ENCODE data around the gene APLP2.

Gene APLP2

GRCh38 chr11:130070846-130071200 lies 1.1 kb downstream of the APLP2 start:
- no peaks in the 10 kb centered on the region for H3K36me3 ChIP-seq (ENCODE audit: control insufficient read depth in 1 of 2, insufficient read depth in 2 of 2, low read depth in 1 of 2, low read length in 2 of 2)
- H3K18ac ChIP-seq (ENCODE audit: low read depth in 1 of 2, low read length in 2 of 2): peak overlapping the region; percentile 14 to 62
- no peak overlapping the region for H3K4ac ChIP-seq (ENCODE audit: low read depth in 1 of 2, low read length in 2 of 2)
- H2BK15ac ChIP-seq (ENCODE audit: low read depth, poor library complexity, severe bottlenecking): no peak overlapping the region
- peak overlapping the region; percentile 45 for H3K27ac ChIP-seq (ENCODE audit: low read length, poor library complexity, severe bottlenecking)
- H2BK5ac ChIP-seq (ENCODE audit: low read depth, low read length, poor library complexity, severe bottlenecking): no peak overlapping the region
- no peak overlapping the region for H3K23ac ChIP-seq (ENCODE audit: low read length in 2 of 2)
- no peak overlapping the region for H4K91ac ChIP-seq (ENCODE audit: low read length)
- no peaks in the 10 kb centered on the region for H3K9me3 ChIP-seq (ENCODE audit: control insufficient read depth, low read length)
- H2BK12ac ChIP-seq (ENCODE audit: low read length in 2 of 2): no peak overlapping the region
- WGBS: 0% methylated on average over 4 of the region's 23 CpGs
- peak; percentile 39 for DNase-seq
- H3K27me3 ChIP-seq (ENCODE audit: control insufficient read depth in 1 of 2, insufficient read depth in 1 of 2, low read length in 2 of 2): no peaks in the 10 kb centered on the region
- no peak overlapping the region for H2BK120ac ChIP-seq (ENCODE audit: low read depth, low read length)
- peak overlapping the region; percentile 42 for H2AFZ ChIP-seq (ENCODE audit: low read depth, low read length)
- no peak overlapping the region for H4K8ac ChIP-seq (ENCODE audit: low read length)
- H2AK5ac ChIP-seq (ENCODE audit: low read length, severe bottlenecking): no peak overlapping the region
- peak overlapping the region; percentile 82 to 97 for H3K4me3 ChIP-seq (ENCODE audit: insufficient read depth in 1 of 2, low read depth in 1 of 2, low read length in 2 of 2)
- no peak overlapping the region for H3K14ac ChIP-seq (ENCODE audit: low read length in 2 of 2)
- peak overlapping the region; percentile 88 for H3K4me2 ChIP-seq (ENCODE audit: low read length, poor library complexity, severe bottlenecking)
- H3K4me1 ChIP-seq (ENCODE audit: control insufficient read depth, insufficient read depth, low read depth, low read length): peaks cover 11% of the 10 kb centered on the region
- peak overlapping the region; percentile 90 for H3K9ac ChIP-seq (ENCODE audit: low read length)
- H3K79me1 ChIP-seq (replicated peaks; ENCODE audit: low read length, poor library complexity, severe bottlenecking): peaks cover 3% of the 10 kb centered on the region

GRCh38 chr11:130071211-130071712 lies 1.6 kb downstream of the APLP2 start:
- WGBS: 48% methylated on average over 6 of the region's 11 CpGs
- Histone ChIP-seq H3K36me3 (ENCODE audit: control insufficient read depth in 1 of 2, insufficient read depth in 2 of 2, low read depth in 1 of 2, low read length in 2 of 2) (no peaks in the 10 kb centered on the region), H3K4me2 (ENCODE audit: low read length, poor library complexity, severe bottlenecking) (peak overlapping the region; percentile 79), H3K27me3 (ENCODE audit: control insufficient read depth in 1 of 2, insufficient read depth in 1 of 2, low read length in 2 of 2) (no peaks in the 10 kb centered on the region), H2BK15ac (ENCODE audit: low read depth, poor library complexity, severe bottlenecking) (no peak overlapping the region), H2BK12ac (ENCODE audit: low read length in 2 of 2) (no peak overlapping the region), H3K9me3 (ENCODE audit: control insufficient read depth, low read length) (no peaks in the 10 kb centered on the region), H2AFZ (ENCODE audit: low read depth, low read length) (no peak overlapping the region), H3K4me3 (ENCODE audit: insufficient read depth in 1 of 2, low read depth in 1 of 2, low read length in 2 of 2) (peak overlapping the region in 1 of 2 experiments; percentile 82), H2BK5ac (ENCODE audit: low read depth, low read length, poor library complexity, severe bottlenecking) (no peak overlapping the region), H3K14ac (ENCODE audit: low read length in 2 of 2) (no peak overlapping the region), H2BK120ac (ENCODE audit: low read depth, low read length) (no peak overlapping the region), H4K8ac (ENCODE audit: low read length) (no peak overlapping the region), H3K27ac (ENCODE audit: low read length, poor library complexity, severe bottlenecking) (no peak overlapping the region), H3K23ac (ENCODE audit: low read length in 2 of 2) (no peak overlapping the region), H3K18ac (ENCODE audit: low read depth in 1 of 2, low read length in 2 of 2) (no peak overlapping the region), H3K4ac (ENCODE audit: low read depth in 1 of 2, low read length in 2 of 2) (no peak overlapping the region), H3K79me1 (replicated peaks; ENCODE audit: low read length, poor library complexity, severe bottlenecking) (peaks cover 3% of the 10 kb centered on the region), H3K9ac (ENCODE audit: low read length) (peak overlapping the region; percentile 90), H3K4me1 (ENCODE audit: control insufficient read depth, insufficient read depth, low read depth, low read length) (peaks cover 11% of the 10 kb centered on the region), H2AK5ac (ENCODE audit: low read length, severe bottlenecking) (no peak overlapping the region), H4K91ac (ENCODE audit: low read length) (no peak overlapping the region)
- peak; percentile 18 for DNase-seq

- H2AFZ ChIP-seq (ENCODE audit: low read depth, low read length): no peak overlapping the region
- peaks cover 1% of the 10 kb centered on the region for H3K4me1 ChIP-seq (ENCODE audit: control insufficient read depth, insufficient read depth, low read depth, low read length)
- no peak for DNase-seq
- no peak overlapping the region for H3K14ac ChIP-seq (ENCODE audit: low read length in 2 of 2)
- no peak overlapping the region for H2BK5ac ChIP-seq (ENCODE audit: low read depth, low read length, poor library complexity, severe bottlenecking)
- H3K4ac ChIP-seq (ENCODE audit: low read depth in 1 of 2, low read length in 2 of 2): no peak overlapping the region
- H3K27me3 ChIP-seq (ENCODE audit: control insufficient read depth in 1 of 2, insufficient read depth in 1 of 2, low read length in 2 of 2): no peaks in the 10 kb centered on the region
- no peak overlapping the region for H3K4me2 ChIP-seq (ENCODE audit: low read length, poor library complexity, severe bottlenecking)
- peaks cover 7% of the 10 kb centered on the region for H3K79me1 ChIP-seq (replicated peaks; ENCODE audit: low read length, poor library complexity, severe bottlenecking)
- H2BK120ac ChIP-seq (ENCODE audit: low read depth, low read length): no peak overlapping the region
- no peak overlapping the region for H4K91ac ChIP-seq (ENCODE audit: low read length)
- no peak overlapping the region for H3K27ac ChIP-seq (ENCODE audit: low read length, poor library complexity, severe bottlenecking)
- no peak overlapping the region for H3K18ac ChIP-seq (ENCODE audit: low read depth in 1 of 2, low read length in 2 of 2)
- no peak overlapping the region for H2BK12ac ChIP-seq (ENCODE audit: low read length in 2 of 2)
- no peak overlapping the region for H3K4me3 ChIP-seq (ENCODE audit: insufficient read depth in 1 of 2, low read depth in 1 of 2, low read length in 2 of 2)
- no peak overlapping the region for H4K8ac ChIP-seq (ENCODE audit: low read length)
- H3K9me3 ChIP-seq (ENCODE audit: control insufficient read depth, low read length): no peaks in the 10 kb centered on the region
- H3K36me3 ChIP-seq (ENCODE audit: control insufficient read depth in 1 of 2, insufficient read depth in 2 of 2, low read depth in 1 of 2, low read length in 2 of 2): no peaks in the 10 kb centered on the region
- WGBS: 93% methylated on average over 2 of the region's 2 CpGs
- no peak overlapping the region for H2BK15ac ChIP-seq (ENCODE audit: low read depth, poor library complexity, severe bottlenecking)
- no peak overlapping the region for H2AK5ac ChIP-seq (ENCODE audit: low read length, severe bottlenecking)
- H3K9ac ChIP-seq (ENCODE audit: low read length): no peak overlapping the region
- no peak overlapping the region for H3K23ac ChIP-seq (ENCODE audit: low read length in 2 of 2)
Observed at GRCh38 chr11:130074736-130075135, 5.0 kb downstream of the APLP2 start.

DNA sequence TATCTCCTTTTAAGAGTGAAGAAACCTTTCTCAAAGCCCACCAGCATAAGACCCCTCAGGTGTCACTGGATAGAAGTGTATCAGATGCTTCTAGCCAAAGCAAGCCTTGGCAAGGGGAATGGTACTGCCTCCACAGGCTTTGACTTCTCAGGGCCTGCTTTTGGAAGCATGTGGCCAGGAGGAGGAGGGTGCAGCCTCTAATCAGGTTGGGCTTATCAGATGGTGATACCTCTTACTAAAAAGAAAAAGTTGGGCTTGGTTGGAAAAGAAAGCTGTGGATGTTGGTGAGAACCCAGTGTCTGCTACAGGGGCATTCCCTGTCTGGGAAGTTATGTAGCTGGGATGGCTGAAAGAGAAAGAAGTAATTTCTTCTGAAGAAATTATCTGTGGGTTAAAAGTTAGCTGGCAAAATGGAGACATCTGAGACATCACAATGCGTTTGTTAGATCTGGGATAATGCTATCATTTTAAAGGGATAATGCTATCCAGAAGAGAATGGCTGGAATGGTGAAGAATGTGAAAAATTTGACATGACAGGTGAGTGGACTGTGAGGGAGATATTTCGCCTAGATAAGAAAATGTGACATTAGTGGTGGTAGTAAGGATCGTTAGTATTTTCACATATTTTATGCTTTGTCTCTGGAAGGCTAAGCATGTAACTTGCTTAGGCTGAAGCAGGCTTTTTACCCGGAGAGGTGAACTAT lies 7.2 kb downstream of the APLP2 start:
- Histone ChIP-seq H3K27ac (ENCODE audit: low read length, poor library complexity, severe bottlenecking) (no peak overlapping the region), H3K9me3 (ENCODE audit: control insufficient read depth, low read length) (no peaks in the 10 kb centered on the region), H2BK5ac (ENCODE audit: low read depth, low read length, poor library complexity, severe bottlenecking) (no peak overlapping the region), H2AFZ (ENCODE audit: low read depth, low read length) (no peak overlapping the region), H3K79me1 (replicated peaks; ENCODE audit: low read length, poor library complexity, severe bottlenecking) (peaks cover 7% of the 10 kb centered on the region), H2BK15ac (ENCODE audit: low read depth, poor library complexity, severe bottlenecking) (no peak overlapping the region), H4K8ac (ENCODE audit: low read length) (no peak overlapping the region), H4K91ac (ENCODE audit: low read length) (no peak overlapping the region), H3K23ac (ENCODE audit: low read length in 2 of 2) (no peak overlapping the region), H3K36me3 (ENCODE audit: control insufficient read depth in 1 of 2, insufficient read depth in 2 of 2, low read depth in 1 of 2, low read length in 2 of 2) (no peaks in the 10 kb centered on the region), H3K14ac (ENCODE audit: low read length in 2 of 2) (no peak overlapping the region), H3K4ac (ENCODE audit: low read depth in 1 of 2, low read length in 2 of 2) (no peak overlapping the region), H3K4me1 (ENCODE audit: control insufficient read depth, insufficient read depth, low read depth, low read length) (peaks cover 1% of the 10 kb centered on the region), H2AK5ac (ENCODE audit: low read length, severe bottlenecking) (no peak overlapping the region), H2BK12ac (ENCODE audit: low read length in 2 of 2) (no peak overlapping the region), H2BK120ac (ENCODE audit: low read depth, low read length) (no peak overlapping the region), H3K18ac (ENCODE audit: low read depth in 1 of 2, low read length in 2 of 2) (no peak overlapping the region), H3K4me2 (ENCODE audit: low read length, poor library complexity, severe bottlenecking) (no peak overlapping the region), H3K27me3 (ENCODE audit: control insufficient read depth in 1 of 2, insufficient read depth in 1 of 2, low read length in 2 of 2) (no peaks in the 10 kb centered on the region), H3K4me3 (ENCODE audit: insufficient read depth in 1 of 2, low read depth in 1 of 2, low read length in 2 of 2) (no peak overlapping the region), H3K9ac (ENCODE audit: low read length) (no peak overlapping the region)
- DNase-seq: no peak
- WGBS: 82% methylated on average over 3 of the region's 4 CpGs
